ENCODE results near the gene KIAA1958. TPM values are rescaled to one million over a fixed set of nuclear protein-coding genes. Genes with fewer than 3 reads are reported as not detected.
A peak's percentile ranks its signal among the peaks of the same experiment; 100 is the strongest.

The KIAA1958 gene
- total RNA-seq, 6 experiments from 2014 or later: 3.5 to 9.7 (median 4.5) TPM

DNA sequence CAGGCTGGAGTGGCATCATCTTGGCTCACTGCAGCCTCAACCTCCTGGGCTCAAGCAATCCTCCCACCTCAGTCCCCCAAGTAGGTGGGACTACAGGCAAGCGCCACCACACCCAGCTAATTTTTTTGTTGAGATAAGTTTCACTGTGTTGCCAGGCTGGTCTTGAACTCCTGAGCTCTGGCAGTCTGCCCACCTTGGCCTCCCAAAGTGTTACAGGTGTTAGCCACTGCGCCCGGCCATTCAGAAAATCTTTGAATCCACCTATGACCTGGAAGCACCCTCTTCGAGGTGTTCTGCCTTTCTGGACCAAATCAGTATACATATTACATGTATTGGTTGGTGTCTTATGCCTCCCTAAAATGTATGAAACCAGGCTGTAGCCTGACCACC lies 61.4 kb downstream of the KIAA1958 start:
- TF ChIP-seq, protein P1, sequence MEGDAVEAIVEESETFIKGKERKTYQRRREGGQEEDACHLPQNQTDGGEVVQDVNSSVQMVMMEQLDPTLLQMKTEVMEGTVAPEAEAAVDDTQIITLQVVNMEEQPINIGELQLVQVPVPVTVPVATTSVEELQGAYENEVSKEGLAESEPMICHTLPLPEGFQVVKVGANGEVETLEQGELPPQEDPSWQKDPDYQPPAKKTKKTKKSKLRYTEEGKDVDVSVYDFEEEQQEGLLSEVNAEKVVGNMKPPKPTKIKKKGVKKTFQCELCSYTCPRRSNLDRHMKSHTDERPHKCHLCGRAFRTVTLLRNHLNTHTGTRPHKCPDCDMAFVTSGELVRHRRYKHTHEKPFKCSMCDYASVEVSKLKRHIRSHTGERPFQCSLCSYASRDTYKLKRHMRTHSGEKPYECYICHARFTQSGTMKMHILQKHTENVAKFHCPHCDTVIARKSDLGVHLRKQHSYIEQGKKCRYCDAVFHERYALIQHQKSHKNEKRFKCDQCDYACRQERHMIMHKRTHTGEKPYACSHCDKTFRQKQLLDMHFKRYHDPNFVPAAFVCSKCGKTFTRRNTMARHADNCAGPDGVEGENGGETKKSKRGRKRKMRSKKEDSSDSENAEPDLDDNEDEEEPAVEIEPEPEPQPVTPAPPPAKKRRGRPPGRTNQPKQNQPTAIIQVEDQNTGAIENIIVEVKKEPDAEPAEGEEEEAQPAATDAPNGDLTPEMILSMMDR (IDR thresholded peaks at IDR 0.05): no peak
- H3K27me3 Mint-ChIP-seq (ENCODE audit: insufficient read depth): no peaks in the 10 kb centered on the region; the same call in 1 of the 2 replicates
- no peak for DNase-seq
- H3K27ac Mint-ChIP-seq: no peak overlapping the region
- no peaks in the 10 kb centered on the region; the same call in 1 of the 2 replicates for H3K36me3 Mint-ChIP-seq (ENCODE audit: low read depth)
- H3K4me1 Mint-ChIP-seq (ENCODE audit: low read depth): peaks cover 64% of the 10 kb centered on the region
- no peaks in the 10 kb centered on the region for H3K9me3 Mint-ChIP-seq
- no peak overlapping the region for H3K4me3 Mint-ChIP-seq

GRCh38 chr9:112548836-112549595 lies 62.4 kb downstream of the KIAA1958 start:
- Mint-ChIP-seq H3K4me3 (no peak overlapping the region), H3K9me3 (no peaks in the 10 kb centered on the region), H3K27ac (no peak overlapping the region), H3K27me3 (ENCODE audit: insufficient read depth) (no peaks in the 10 kb centered on the region; the same call in 1 of the 2 replicates), H3K36me3 (ENCODE audit: low read depth) (no peaks in the 10 kb centered on the region; the same call in 1 of the 2 replicates), H3K4me1 (ENCODE audit: low read depth) (peaks cover 68% of the 10 kb centered on the region)
- DNase-seq: no peak
- TF ChIP-seq, protein P1 (IDR thresholded peaks at IDR 0.05): no peak

- H3K9me3 Mint-ChIP-seq: no peaks in the 10 kb centered on the region
- H3K4me3 Mint-ChIP-seq: no peak overlapping the region
- H3K36me3 Mint-ChIP-seq (ENCODE audit: low read depth): no peaks in the 10 kb centered on the region; the same call in 1 of the 2 replicates
- no peaks in the 10 kb centered on the region; the same call in 1 of the 2 replicates for H3K27me3 Mint-ChIP-seq (ENCODE audit: insufficient read depth)
- no peak overlapping the region for H3K27ac Mint-ChIP-seq
- no peak for DNase-seq
- TF ChIP-seq, protein P1 (IDR thresholded peaks at IDR 0.05): no peak
- H3K4me1 Mint-ChIP-seq (ENCODE audit: low read depth): peaks cover 67% of the 10 kb centered on the region
Observed at GRCh38 chr9:112550531-112550930, 63.9 kb downstream of the KIAA1958 start.

GRCh38 chr9:112551641-112552040 lies 65.0 kb downstream of the KIAA1958 start:
- H3K27ac Mint-ChIP-seq: peak overlapping the region; percentile 46; the same call in 1 of the 2 replicates
- no peak for DNase-seq
- H3K4me3 Mint-ChIP-seq: no peak overlapping the region
- H3K4me1 Mint-ChIP-seq (ENCODE audit: low read depth): peaks cover 67% of the 10 kb centered on the region
- TF ChIP-seq, protein P1 (IDR thresholded peaks at IDR 0.05): no peak
- H3K27me3 Mint-ChIP-seq (ENCODE audit: insufficient read depth): no peaks in the 10 kb centered on the region; the same call in 1 of the 2 replicates
- H3K36me3 Mint-ChIP-seq (ENCODE audit: low read depth): peaks cover 6% of the 10 kb centered on the region
- peaks cover 5% of the 10 kb centered on the region; the same call in 1 of the 2 replicates for H3K9me3 Mint-ChIP-seq

- Mint-ChIP-seq H3K36me3 (ENCODE audit: low read depth) (peaks cover 6% of the 10 kb centered on the region), H3K27me3 (ENCODE audit: insufficient read depth) (no peaks in the 10 kb centered on the region; the same call in 1 of the 2 replicates)
Observed at GRCh38 chr9:112552229-112553056, 65.8 kb downstream of the KIAA1958 start.

More at GRCh38 chr9:112552229-112553056, 65.8 kb downstream of the KIAA1958 start:
- Mint-ChIP-seq H3K4me1 (ENCODE audit: low read depth) (peaks cover 73% of the 10 kb centered on the region), H3K4me3 (no peak overlapping the region), H3K27ac (peak overlapping the region; percentile 46), H3K9me3 (peaks cover 5% of the 10 kb centered on the region; the same call in 1 of the 2 replicates)
- TF ChIP-seq, protein P1 (IDR thresholded peaks at IDR 0.05): no peak
- no peak for DNase-seq

Data from HFFc6 (cell line).